Stimulated activated naive CD4-positive, alpha-beta T cell treated with Interleukin-2 at 50 U/mL for 16 hours (primary cell): Measurements from ENCODE around the gene KLF6.

Experiments
- DNase-seq: peaks from one replicate; lab custom pipeline; 2025; lab: John Stamatoyannopoulos, UW

Gene KLF6

DNA sequence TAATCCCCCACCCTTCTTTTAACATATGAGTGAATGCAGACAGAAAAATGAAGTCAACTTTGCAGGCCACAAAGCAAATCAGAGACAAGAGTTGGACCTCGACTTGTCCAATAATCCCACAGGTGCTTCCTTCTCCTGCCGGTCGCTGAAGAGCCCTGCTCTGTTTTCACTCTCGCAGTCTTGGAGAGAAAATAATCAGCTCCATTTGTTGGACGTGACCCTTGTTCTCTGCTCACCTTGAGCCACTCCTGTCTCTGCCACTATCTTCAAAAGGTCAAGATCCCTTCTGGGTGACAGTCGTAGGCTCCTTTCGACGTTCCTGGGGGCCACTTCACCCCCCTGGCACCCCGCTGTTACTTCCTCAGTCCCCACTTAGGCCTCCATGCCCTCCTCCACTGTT, 2.8 kb upstream of the KLF6 start:
- DNase-seq, result no peak

DNA sequence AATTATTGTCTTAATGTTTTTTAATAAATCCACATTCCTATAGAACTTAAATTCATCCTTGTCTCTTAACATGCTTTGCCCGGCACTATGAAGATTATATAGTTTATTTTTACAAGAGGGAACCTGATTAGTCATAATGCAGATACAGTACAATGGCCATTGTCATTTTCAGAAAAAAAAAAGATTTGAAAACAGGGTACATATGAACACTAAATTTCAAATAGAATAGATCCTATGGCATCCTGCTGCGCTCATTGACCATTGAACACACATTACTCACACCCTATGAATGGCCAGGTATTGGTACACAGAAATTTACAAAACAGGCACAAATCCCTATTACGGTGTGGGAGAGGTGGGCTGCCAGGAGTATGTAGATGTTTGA, 2.0 kb upstream of the KLF6 start:
- DNase-seq, result no peak

DNA sequence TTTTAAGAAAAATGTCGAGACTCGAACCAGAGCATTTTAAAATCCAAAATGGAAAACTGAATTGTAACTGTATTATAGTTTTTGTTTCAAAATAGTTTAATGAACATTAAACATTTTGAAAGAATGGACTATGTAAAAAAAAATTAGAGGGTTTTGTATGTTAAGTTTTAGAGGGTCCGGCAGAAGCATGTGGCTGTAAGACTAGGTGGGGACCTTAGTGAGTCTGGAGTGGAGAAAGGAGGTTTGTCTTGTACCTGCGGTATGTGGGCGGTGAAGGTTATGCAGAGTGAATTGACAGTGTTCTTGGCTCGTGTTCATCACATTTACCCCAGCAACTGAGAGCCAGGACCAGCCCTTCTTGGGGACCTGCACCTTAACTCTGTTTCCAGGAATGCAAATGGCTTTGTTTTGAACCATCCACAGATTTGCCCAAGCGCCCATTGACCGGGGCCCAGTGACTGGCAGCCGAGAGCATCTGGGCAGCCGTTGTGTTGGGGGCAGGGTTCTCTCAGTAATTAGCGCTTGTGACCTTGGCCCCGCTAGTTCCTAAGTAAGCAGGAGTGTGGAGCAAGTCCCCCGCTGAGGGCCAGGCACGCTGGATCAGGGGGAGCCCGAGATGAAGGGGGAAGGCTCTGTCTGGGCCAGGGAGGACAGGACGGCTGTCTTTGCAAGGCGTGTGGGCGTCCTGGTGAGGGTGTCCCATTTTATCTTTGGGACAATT, 1.4 kb upstream of the KLF6 start:
- DNase-seq, result peak; percentile 48

DNA sequence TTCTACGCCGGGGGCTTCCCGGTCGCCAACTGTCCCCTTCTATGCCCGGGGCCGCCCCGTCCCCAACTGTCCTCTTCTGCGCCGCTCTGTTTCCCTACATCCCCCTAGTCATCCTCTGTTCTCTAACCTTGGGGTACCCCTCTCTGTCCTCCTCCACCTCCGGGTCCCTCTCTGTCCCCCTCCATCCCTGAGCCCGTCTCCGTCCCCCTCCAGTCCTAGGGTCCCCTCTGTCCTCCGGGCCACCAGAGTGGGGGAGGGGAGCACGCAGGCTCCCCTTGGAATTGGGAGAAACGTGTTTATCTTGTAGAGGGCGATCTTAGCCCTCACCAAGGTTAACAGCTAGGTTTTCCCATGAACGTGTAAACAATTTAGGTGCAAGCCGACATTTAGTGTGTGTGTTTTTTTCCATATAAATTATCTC, 852 bp upstream of the KLF6 start:
- DNase-seq, result peak; percentile 49

DNA sequence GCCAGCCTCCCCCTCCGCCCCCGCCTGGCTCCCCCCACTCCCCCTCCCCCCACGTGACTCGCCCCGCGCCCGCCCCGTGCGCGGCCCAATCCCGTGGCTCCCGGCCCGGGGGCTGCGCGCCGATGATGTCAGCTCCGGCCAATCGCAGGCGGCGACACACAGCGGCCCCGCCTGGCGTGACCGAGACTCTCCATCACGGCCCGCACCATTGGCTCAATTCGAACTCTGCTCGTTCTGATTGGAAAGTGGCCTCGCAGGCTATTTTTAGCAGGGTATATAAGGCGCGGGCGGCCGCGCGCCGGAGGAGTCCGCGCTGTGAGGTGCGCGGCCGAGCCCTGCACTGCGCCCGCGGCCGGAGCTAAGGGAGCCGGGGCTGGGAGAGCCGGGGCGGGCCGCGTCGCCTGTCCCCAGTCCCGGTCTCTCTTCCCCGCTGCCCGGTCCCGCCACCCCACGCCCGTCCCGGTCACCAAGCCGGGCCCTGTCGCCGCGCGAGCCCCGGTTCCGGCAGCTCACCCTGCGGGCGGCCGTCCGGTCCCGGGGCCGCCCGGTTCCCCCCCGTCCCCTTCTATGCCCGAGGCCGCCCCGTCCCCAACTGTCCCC, 342 bp upstream of the KLF6 start:
- DNase-seq, result peak; percentile 98

DNA sequence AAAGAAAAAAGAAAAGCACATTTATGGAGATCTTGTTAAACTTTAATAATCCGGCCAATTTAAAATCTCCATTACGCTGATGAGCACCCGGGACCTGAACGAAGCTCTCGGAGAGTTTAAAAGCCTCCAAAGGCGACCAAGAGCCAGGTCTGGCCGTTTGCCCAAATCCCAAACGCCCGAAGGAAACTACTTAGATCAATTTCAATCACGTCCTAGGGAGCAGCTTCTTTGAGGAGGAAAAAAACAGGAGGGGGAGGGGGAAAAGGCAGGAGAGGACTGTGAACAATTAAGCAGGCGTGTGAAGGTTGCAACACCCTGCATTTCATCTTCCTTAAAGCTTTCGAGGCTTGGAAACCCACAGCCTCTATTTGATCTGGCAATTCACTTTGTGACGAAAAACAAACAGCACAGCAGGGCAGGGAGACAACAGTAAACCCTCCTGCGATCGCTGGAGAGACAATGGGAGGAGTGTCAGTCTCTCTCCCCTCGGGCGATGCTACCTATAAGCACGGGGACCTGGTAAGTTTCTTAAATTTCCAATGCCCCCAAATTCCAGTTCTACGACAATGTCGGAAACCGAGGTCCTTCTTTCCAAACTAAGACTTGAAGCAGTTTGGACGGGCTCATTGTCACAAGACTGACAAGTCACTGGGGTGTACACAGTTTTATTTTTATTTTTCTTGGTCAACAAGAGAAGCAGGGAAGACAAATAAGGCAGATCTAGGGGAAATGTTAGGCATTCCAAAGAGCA, 1.2 kb downstream of the KLF6 start:
- peak; percentile 19 for DNase-seq

DNA sequence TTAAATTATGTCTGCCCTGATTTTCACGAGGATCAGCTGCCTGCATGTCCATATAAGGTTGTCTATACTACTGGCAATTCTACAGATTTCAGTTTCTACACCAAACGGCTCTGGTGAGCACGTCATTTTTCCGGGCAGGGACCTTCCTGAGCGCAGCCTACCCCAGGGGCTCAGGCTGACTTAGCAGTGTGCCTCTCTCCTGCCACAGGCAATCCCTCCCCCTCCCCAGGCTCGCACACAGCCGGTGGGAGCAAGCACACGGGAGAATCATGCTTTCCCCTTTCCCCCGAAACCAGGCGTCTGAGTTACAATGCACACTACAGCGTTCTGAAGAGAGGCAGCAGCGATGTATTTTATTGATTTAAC, 1.7 kb downstream of the KLF6 start:
- peak; percentile 75 for DNase-seq

DNA sequence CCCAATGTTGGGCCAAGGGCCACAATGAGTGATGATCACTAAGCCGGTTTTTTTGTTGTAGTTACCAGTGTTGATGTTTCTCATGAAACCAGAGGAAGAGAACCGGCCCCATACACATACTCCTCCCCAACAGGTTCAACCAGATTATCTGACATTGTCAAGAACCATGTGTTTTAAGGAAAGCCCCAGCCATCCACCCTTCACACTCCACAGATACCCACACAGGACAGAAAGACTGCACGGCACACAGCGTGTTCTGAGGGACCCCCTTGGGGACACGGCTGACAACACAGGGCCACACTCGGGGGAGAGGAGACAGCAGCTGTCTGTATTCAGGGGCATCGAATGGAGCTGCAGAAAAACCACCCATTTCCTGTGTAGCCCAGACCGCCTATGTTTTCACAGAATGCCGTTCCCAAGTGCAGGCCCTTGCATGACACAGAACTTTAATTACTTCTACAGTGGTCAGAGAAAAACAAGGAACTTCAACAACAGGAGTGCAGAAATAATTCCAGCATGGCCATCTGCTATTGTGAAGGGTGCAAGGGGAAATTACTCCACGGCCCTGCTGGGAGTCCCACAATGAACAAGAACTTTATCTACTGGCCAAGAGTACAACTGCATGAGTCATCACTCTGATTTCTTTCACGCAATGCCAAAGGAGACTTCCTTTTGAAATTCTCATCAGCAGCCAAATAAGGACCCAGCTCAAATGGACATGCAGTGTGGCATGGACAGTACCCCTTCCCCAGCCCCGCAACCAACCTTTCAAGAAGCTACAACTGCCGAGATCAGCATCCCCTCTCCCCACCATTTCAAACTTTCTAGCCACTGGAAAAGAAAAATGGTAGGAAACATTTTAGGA, 2.3 kb downstream of the KLF6 start:
- peak; percentile 56 for DNase-seq

DNA sequence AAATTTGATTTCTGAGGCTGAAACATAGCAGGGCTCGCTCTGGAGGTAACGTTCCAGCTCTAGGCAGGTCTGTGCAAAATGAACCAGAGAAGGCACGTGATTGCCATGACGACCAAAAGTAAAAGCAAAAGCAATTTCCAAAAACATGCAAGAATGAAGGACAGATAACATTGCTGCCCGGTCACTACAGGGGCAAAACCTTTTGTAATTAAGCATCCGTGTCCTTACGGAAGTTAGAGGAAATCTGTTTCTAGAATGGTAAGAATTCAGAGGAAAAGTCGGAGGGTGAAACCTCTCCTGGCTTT, 2.9 kb downstream of the KLF6 start:
- peak; percentile 42 for DNase-seq

DNA sequence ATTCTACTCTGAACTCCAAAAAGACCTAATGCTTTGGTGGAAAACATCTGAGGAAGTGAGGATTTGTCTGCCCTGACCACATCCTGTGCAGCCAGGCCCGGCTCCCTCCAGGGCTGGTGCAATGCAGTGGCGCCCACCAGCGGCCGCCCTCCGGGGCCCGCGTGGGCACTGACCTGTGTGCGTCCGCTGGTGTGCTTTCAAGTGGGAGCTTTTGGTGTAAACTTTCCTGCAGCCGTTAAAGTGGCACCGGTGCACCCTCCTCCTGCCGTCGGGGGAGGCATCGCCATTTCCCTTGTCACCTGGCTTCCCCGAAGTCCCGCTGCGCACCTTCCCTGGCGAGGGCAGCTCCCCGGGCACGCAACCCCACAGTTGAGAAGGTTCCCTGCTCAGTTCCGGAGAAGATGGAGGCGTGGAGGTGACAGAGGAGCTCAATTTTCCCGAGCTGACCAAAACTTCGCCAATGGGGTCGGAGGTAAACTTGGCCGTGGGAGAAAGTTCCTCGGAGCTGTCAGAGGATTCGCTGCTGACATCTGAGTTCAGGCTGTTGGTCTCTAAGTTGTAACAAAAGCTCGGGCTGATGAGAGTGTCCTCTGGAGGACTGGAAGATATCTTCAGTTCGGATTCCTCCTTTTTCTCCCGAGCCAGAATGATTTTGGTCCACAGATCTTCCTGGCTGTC, 3.4 kb downstream of the KLF6 start:
- peak; percentile 66 for DNase-seq

DNA sequence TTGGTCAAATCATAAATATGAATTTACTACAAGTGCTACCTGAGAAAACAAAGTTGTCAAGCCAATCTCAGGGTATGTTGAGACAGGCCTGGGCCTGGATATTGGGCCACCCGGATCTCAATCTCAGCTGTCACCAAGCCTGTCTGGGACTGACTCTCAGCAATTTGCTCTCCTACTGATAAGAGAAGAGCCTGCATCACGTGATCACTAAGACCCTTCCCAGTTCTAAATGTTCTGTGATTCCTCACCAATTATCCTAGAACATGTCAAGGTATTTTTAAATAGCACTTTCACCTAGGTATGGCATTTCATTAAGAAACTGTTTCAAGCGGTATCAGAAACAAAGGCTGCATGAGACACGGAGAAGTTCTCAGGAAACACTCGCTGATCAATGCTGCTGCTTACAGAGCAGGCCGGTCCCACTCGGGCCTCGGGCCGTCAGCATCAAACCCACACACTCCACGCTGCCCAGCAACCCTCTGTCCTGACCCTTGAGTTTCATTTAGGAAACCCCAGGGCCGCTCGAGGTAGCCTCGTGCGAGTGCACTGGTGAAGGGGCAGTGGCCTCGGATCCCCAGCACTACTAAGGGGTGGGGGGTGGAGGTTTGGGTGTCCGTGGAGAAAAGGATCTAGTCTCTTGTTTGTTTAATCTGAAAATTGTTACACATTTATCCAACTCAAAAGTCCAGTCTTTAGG, 4.1 kb downstream of the KLF6 start:
- DNase-seq, result no peak

DNA sequence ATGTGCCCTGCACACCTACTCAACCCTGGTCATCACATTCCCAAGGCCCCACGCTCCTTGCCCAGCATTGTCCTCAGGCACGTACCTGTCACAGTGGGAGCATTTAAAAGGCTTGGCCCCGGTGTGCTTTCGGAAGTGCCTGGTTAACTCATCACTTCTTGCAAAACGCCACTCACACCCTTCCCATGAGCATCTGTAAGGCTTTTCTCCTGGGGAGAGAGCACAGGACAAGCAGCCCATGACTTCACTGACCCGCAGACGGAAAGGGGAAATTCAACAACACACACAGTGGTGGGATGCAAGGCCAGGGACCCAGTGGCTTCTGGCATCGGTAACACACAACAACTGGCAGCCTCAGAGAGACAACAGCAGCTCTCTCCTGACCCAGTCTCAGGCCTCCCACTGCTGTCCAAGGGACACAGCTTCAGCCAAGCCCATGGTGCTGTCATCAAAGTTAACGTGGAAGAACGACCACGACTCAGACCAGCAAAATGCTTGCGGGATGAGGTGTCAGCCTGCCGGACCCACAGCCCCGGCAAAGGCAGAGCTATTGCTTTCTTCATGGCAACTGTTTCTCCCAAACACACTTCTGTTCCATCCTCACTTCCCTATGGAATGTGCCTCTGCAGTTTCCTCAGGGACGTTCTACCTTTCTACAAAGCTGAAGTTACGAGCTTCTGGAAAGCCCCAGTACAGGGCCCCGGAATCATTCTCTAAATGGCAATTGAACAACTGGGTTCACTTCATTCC, 4.8 kb downstream of the KLF6 start:
- DNase-seq, result no peak

DNA sequence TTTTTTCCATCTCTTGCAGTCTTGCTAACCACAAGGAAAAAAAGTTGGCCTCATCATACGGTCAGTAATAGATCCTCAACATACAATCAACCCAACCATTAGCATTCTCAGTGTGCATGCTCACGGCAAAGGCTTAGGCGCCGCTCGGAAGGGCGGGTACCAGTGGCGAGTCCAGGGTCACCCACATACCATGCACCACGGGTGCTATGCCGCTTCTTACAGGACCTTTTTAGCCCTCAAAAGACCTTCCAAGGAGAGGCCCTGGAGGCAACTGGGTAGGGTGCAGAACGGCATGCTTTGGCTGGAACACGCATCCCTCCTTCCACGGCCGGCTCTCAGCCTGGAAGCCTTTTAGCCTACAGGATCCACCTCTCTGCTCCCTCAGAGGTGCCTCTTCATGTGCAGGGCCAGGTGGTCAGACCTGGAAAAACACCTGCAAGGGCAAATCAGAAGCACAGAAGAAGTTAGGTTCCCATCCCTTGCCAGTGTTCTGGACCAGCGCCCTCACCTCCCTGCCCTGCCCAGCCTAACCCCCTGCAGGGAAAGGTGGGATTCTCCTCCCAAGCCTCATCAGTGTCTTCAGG, 5.8 kb downstream of the KLF6 start:
- DNase-seq, result peak; percentile 11

DNA sequence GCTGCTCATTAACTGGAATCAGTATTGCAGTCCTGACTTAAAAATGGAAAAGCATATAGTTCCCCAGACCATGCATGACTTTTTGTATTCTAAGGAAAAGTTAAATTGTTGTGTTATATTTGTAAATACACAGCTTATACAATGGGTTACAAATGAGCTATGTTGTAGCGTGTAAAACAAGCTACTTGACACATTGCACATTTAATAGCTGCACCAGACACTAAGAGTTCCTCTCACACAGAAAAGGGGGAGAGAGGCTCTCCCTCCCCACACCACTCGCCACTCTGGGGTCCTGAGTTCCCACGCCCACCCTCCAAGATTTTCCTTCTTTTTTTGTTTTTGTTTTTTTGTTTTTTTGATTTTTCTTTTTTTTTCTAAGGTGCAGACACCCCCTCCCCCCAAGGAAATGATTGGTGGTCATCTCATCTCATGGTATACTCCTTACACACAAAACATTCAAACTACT, 6.3 kb downstream of the KLF6 start:
- DNase-seq, result no peak

DNA sequence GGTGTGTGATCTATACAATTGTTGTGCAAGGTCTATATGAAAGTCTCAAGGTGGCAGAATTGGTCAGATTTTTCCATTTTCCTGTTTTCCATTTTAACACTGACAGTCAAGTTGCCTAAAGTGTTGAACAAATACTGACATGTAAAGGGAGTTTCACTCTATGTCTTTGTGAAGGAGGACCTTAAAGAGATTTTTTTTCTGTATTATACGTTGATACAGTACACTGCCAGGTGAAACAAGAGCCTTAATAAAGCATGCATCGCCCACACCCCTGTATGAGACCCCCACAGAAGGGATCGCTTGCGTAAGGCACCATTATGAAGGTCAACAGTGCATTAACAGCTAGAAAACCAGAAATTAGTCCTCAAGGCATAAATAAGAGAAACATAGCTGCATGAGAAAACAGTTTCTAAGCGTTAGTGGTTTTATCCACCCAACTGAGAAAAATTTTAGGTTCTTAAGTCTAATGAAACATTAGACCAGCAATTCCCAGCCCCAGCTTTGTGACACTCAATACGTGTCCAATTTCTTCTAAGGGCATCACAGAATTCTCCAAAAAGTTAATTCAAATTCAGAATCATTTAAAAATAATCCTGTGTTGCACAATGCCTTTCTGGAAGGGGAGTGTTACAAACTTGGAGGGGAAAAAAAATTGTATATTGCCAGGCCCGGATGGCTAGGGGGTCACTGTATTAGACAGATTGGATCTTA, 6.9 kb downstream of the KLF6 start:
- no peak for DNase-seq

DNA sequence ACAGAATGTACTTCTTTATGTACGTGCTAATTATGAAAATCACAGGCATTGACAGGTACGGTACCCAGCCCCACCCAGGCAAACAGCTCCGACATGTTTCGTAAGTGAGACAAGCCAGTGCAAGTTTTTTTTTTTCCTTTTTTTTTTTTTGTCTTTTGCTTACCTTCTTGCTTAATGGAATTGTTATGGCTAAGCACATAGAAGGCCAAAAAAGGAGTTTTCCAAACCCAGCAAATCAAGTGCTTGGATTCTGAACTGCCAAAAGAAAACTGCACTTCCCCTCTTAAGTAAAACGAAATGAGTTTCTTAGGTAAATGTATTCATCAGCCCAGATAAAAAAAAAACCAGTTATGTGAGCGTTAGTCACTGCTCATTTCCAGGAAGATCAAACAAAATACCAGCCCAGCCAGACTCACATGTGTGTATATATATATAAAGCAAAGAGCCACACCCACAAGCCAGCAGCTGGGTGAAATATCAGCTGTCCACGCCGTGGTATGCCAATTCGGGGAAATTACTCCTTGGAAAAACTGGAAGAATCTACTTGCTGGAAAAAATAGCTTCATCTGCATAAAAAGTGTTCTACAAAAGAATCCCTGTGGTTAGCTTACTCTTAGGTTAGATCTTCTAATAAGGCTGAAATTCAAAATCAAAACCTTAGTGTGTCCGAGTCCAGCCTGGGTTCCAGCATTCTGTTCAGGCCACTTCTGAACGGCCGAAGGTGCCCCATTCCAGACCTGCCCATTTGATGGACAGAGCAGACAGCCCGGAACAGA, 8.0 kb downstream of the KLF6 start:
- peak; percentile 50 for DNase-seq

DNA sequence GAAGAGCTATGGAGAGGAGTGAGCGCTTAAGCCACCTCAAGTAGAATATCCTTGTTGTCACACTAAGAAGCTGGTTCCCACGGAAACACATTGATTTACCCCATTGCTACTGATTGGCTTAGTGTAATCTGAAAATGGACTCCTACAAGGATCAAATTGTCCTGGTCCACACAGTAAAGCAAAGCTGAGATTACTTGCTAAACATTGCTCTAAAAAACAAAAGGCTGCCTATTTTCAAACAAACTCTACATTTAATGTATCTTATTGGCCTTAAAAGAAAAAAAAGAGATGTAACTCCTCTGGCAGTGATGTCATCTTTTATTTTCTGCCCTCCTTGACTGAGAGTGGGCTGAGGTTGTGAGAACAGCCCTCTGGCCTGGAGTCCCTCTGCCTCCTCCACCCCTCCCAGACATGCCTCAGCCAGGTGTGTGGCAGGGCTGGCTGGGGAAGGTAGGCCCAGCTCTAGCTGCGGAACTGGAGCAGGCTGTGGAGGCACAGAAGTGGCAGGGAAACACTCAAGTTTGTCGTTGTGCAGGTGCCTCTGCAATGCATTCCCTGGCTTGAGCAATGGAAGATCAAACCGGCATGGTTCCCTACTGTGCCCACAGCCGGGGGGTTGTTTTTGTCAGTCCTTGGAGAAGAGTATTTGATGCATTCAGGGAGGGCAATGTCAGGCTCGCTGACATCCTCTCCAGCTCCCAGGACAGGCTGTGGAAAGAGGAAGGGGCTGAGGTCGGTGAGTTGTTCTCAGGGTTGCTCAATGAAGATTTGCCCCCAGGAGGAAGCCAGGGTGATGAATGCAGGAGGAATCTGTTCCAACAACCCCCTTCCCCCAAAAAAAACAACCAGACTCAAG, 9.1 kb downstream of the KLF6 start:
- peak; percentile 27 for DNase-seq
